Measurements from ENCODE around the gene DPYSL4.

The DPYSL4 gene

GRCh38 chr10:132243141-132243540, 56.4 kb downstream of the DPYSL4 start:
- no peak for DNase-seq (ENCODE audit: low spot score)

- no peak for DNase-seq (ENCODE audit: low spot score)
These were observed 56.9 kb downstream of the DPYSL4 start for GRCh38 chr10:132243626-132244025.

GRCh38 chr10:132245056-132245455, 58.3 kb downstream of the DPYSL4 start:
- DNase-seq (ENCODE audit: low spot score): peak; percentile 51

GRCh38 chr10:132246296-132246695, 59.5 kb downstream of the DPYSL4 start:
- DNase-seq (ENCODE audit: low spot score): no peak

- no peak for DNase-seq (ENCODE audit: low spot score)
These were observed 61.2 kb downstream of the DPYSL4 start for GRCh38 chr10:132247943-132248342.

- DNase-seq (ENCODE audit: low spot score): no peak
These were observed 61.9 kb downstream of the DPYSL4 start for GRCh38 chr10:132248455-132249225.

- DNase-seq (ENCODE audit: low spot score): no peak
These were observed 62.5 kb downstream of the DPYSL4 start for GRCh38 chr10:132249226-132249724.

- DNase-seq (ENCODE audit: low spot score): no peak
These were observed 63.2 kb downstream of the DPYSL4 start for GRCh38 chr10:132249824-132250375.

GRCh38 chr10:132250481-132251475, 64.0 kb downstream of the DPYSL4 start:
- no peak for DNase-seq (ENCODE audit: low spot score)

GRCh38 chr10:132251928-132252327, 65.2 kb downstream of the DPYSL4 start:
- no peak for DNase-seq (ENCODE audit: low spot score)

- DNase-seq (ENCODE audit: low spot score): no peak
These were observed 65.7 kb downstream of the DPYSL4 start for GRCh38 chr10:132252412-132252811.

- DNase-seq (ENCODE audit: low spot score): no peak
These were observed 66.4 kb downstream of the DPYSL4 start for GRCh38 chr10:132253092-132253687.

- DNase-seq (ENCODE audit: low spot score): no peak
These were observed 68.1 kb downstream of the DPYSL4 start for GRCh38 chr10:132254841-132255240.
